ENCODE data around the gene ZNF648.

ZNF648 gene

GRCh38 chr1:182084487-182085316 lies 23.2 kb upstream of the ZNF648 start:
- no peak overlapping the region for H3K9ac ChIP-seq
- H4K20me1 ChIP-seq (ENCODE audit: insufficient read depth) = no peaks in the 10 kb centered on the region
- peaks cover 7% of the 10 kb centered on the region for H3K4me1 ChIP-seq (ENCODE audit: low read depth, poor library complexity, severe bottlenecking)
- TF ChIP-seq CTCF (conservative IDR thresholded peaks at IDR 0.05; ENCODE audit: low read depth, low read length) = peak; percentile 94
- H3K79me2 ChIP-seq (ENCODE audit: insufficient read depth, low read depth) = no peaks in the 10 kb centered on the region
- no peaks in the 10 kb centered on the region for H3K36me3 ChIP-seq (ENCODE audit: insufficient read depth)
- H3K4me3 ChIP-seq (IDR thresholded peaks at IDR 0.05; ENCODE audit: insufficient read depth, low read depth, low read length) = no peak overlapping the region
- H3K4me2 ChIP-seq = peak overlapping the region; percentile 48
- no peak overlapping the region for H3K27ac ChIP-seq
- H2AFZ ChIP-seq (ENCODE audit: low read depth) = peak overlapping the region; percentile 67
- no peaks in the 10 kb centered on the region for H3K27me3 ChIP-seq (ENCODE audit: insufficient read depth, low read depth)

- peak overlapping the region; percentile 67; the same call in 1 of the 2 replicates for H2AFZ ChIP-seq (ENCODE audit: low read depth)
- TF ChIP-seq CTCF (conservative IDR thresholded peaks at IDR 0.05; ENCODE audit: low read depth, low read length) = no peak
- H3K79me2 ChIP-seq (ENCODE audit: insufficient read depth, low read depth) = no peaks in the 10 kb centered on the region
- no peaks in the 10 kb centered on the region for H3K27me3 ChIP-seq (ENCODE audit: insufficient read depth, low read depth)
- no peak overlapping the region for H3K9ac ChIP-seq
- H3K4me1 ChIP-seq (ENCODE audit: low read depth, poor library complexity, severe bottlenecking) = peaks cover 7% of the 10 kb centered on the region
- H3K36me3 ChIP-seq (ENCODE audit: insufficient read depth) = no peaks in the 10 kb centered on the region
- no peak overlapping the region for H3K4me2 ChIP-seq
- no peak overlapping the region for H3K27ac ChIP-seq
- no peak overlapping the region for H3K4me3 ChIP-seq (IDR thresholded peaks at IDR 0.05; ENCODE audit: insufficient read depth, low read depth, low read length)
- H4K20me1 ChIP-seq (ENCODE audit: insufficient read depth) = no peaks in the 10 kb centered on the region
Observed at GRCh38 chr1:182083851-182084486, 22.5 kb upstream of the ZNF648 start.

- Histone ChIP-seq H4K20me1 (ENCODE audit: insufficient read depth) (no peaks in the 10 kb centered on the region), H3K4me1 (ENCODE audit: low read depth, poor library complexity, severe bottlenecking) (peaks cover 7% of the 10 kb centered on the region), H3K79me2 (ENCODE audit: insufficient read depth, low read depth) (no peaks in the 10 kb centered on the region), H3K27me3 (ENCODE audit: insufficient read depth, low read depth) (no peaks in the 10 kb centered on the region), H3K36me3 (ENCODE audit: insufficient read depth) (no peaks in the 10 kb centered on the region), H2AFZ (ENCODE audit: low read depth) (no peak overlapping the region), H3K27ac (no peak overlapping the region), H3K4me2 (no peak overlapping the region), H3K4me3 (IDR thresholded peaks at IDR 0.05; ENCODE audit: insufficient read depth, low read depth, low read length) (no peak overlapping the region), H3K9ac (no peak overlapping the region)
- TF ChIP-seq CTCF (conservative IDR thresholded peaks at IDR 0.05; ENCODE audit: low read depth, low read length) = peak; percentile 92
Observed at GRCh38 chr1:182080955-182081582, 19.6 kb upstream of the ZNF648 start.

- no peaks in the 10 kb centered on the region for H3K79me2 ChIP-seq (ENCODE audit: insufficient read depth, low read depth)
- H2AFZ ChIP-seq (ENCODE audit: low read depth) = no peak overlapping the region
- H3K4me3 ChIP-seq (IDR thresholded peaks at IDR 0.05; ENCODE audit: insufficient read depth, low read depth, low read length) = no peak overlapping the region
- H3K27ac ChIP-seq = no peak overlapping the region
- no peak overlapping the region for H3K9ac ChIP-seq
- TF ChIP-seq CTCF (conservative IDR thresholded peaks at IDR 0.05; ENCODE audit: low read depth, low read length) = no peak
- no peaks in the 10 kb centered on the region for H3K36me3 ChIP-seq (ENCODE audit: insufficient read depth)
- H3K4me2 ChIP-seq = no peak overlapping the region
- H3K4me1 ChIP-seq (ENCODE audit: low read depth, poor library complexity, severe bottlenecking) = peaks cover 6% of the 10 kb centered on the region
- no peaks in the 10 kb centered on the region for H4K20me1 ChIP-seq (ENCODE audit: insufficient read depth)
- no peaks in the 10 kb centered on the region for H3K27me3 ChIP-seq (ENCODE audit: insufficient read depth, low read depth)
Observed at GRCh38 chr1:182080040-182080439, 18.5 kb upstream of the ZNF648 start.
